WTC11 (cell line): ENCODE measurements around the gene NAPB.

ENCODE experiments used
- ATF1 ChIP-seq: sonication (generic); formaldehyde crosslinking; IDR thresholded peaks from 2 replicates; pipeline ENCODE4 v1.8.1; 2023; ENCODE audit warnings: mild to moderate bottlenecking, moderate library complexity, missing genetic modification reagents
- CTCF ChIP-seq: fragments of 200-600 bp; IDR thresholded peaks from 2 replicates; pipeline ENCODE4 v1.8.0; 2022; ENCODE audit warnings: antibody characterized with exemption
- MAX ChIP-seq: sonication (generic); formaldehyde crosslinking; IDR thresholded peaks from 2 replicates; pipeline ENCODE4 v1.8.0; 2022; ENCODE audit warnings: mild to moderate bottlenecking, missing genetic modification reagents
- NR2C2 ChIP-seq: sonication (generic); formaldehyde crosslinking; IDR thresholded peaks from 2 replicates; pipeline ENCODE4 v1.8.0; 2022; ENCODE audit warnings: mild to moderate bottlenecking, missing genetic modification reagents
- SMAD4 ChIP-seq: sonication (generic); formaldehyde crosslinking; IDR thresholded peaks from 2 replicates; pipeline ENCODE4 v1.8.0; 2022; ENCODE audit warnings: mild to moderate bottlenecking, missing genetic modification reagents
- TEAD4 ChIP-seq: sonication (generic); formaldehyde crosslinking; IDR thresholded peaks from 2 replicates; pipeline ENCODE4 v1.8.0; 2022; ENCODE audit warnings: mild to moderate bottlenecking, missing genetic modification reagents
- USF2 ChIP-seq: sonication (generic); formaldehyde crosslinking; IDR thresholded peaks from 2 replicates; pipeline ENCODE4 v1.8.1; 2023; ENCODE audit warnings: mild to moderate bottlenecking, missing genetic modification reagents, moderate library complexity
- ZBTB21 ChIP-seq: sonication (generic); formaldehyde crosslinking; IDR thresholded peaks from 2 replicates; pipeline ENCODE4 v1.8.1; 2023; ENCODE audit warnings: mild to moderate bottlenecking, missing genetic modification reagents, borderline replicate concordance
- ZNF512 ChIP-seq: sonication (generic); formaldehyde crosslinking; IDR thresholded peaks from 2 replicates; pipeline ENCODE4 v1.8.1; 2022; ENCODE audit warnings: missing genetic modification reagents, borderline replicate concordance

GRCh38 chr20:23454816-23455215, 33.5 kb upstream of the NAPB start:
- TF ChIP-seq CTCF: no peak
- no peak for TF ChIP-seq ZBTB21 (CRISPR knock-in tag)
- TF ChIP-seq NR2C2 (CRISPR knock-in tag): no peak
- no peak for TF ChIP-seq TEAD4 (CRISPR knock-in tag)
- no peak for TF ChIP-seq ZNF512
- no peak for TF ChIP-seq USF2 (CRISPR knock-in tag)
- TF ChIP-seq SMAD4 (CRISPR knock-in tag): no peak
- no peak for TF ChIP-seq ATF1 (CRISPR knock-in tag)
- TF ChIP-seq MAX (CRISPR knock-in tag): no peak
